HG03103 (cell line): ENCODE measurements around the gene EGLN3.
"Not testable (repeated sequence)": the region's sequence is repeated elsewhere in the genome, so short reads cannot be mapped to it uniquely, and the experiment has no call there.

ENCODE experiments used
- ATAC-seq: cut with Tn5 transposase; IDR thresholded peaks from one replicate; pipeline ENCODE4 v1.9.1; 2021; ENCODE audit warnings: low read depth; ENCODE audit not compliant: unreplicated experiment

Gene EGLN3

GRCh38 chr14:33940561-33941011, 10.3 kb downstream of the EGLN3 start:
- no peak for ATAC-seq

- no peak for ATAC-seq
These were observed 12.5 kb downstream of the EGLN3 start for GRCh38 chr14:33938131-33938949.

GRCh38 chr14:33936391-33936790, 14.5 kb downstream of the EGLN3 start:
- ATAC-seq: no peak

- ATAC-seq: no peak
These were observed 15.9 kb downstream of the EGLN3 start for GRCh38 chr14:33934938-33935337.

- no peak for ATAC-seq
These were observed 16.7 kb downstream of the EGLN3 start for GRCh38 chr14:33934043-33934750.

- no peak for ATAC-seq
These were observed 17.4 kb downstream of the EGLN3 start for GRCh38 chr14:33933386-33933933.

GRCh38 chr14:33932576-33933345, 18.1 kb downstream of the EGLN3 start:
- no peak for ATAC-seq

GRCh38 chr14:33932033-33932432, 18.8 kb downstream of the EGLN3 start:
- ATAC-seq: no peak

GRCh38 chr14:33931461-33931860, 19.4 kb downstream of the EGLN3 start:
- ATAC-seq: no peak

- ATAC-seq: no peak
These were observed 20.4 kb downstream of the EGLN3 start for GRCh38 chr14:33930439-33930838.

GRCh38 chr14:33929799-33930408, 21.0 kb downstream of the EGLN3 start:
- no peak for ATAC-seq

GRCh38 chr14:33928895-33929294, 22.0 kb downstream of the EGLN3 start:
- no peak for ATAC-seq

GRCh38 chr14:33927944-33928343, 22.9 kb downstream of the EGLN3 start:
- no peak for ATAC-seq

GRCh38 chr14:33926967-33927366, 23.9 kb downstream of the EGLN3 start:
- not testable (repeated sequence) for ATAC-seq

GRCh38 chr14:33925946-33926345, 24.9 kb downstream of the EGLN3 start:
- ATAC-seq: no peak

- no peak for ATAC-seq
These were observed 25.6 kb downstream of the EGLN3 start for GRCh38 chr14:33925235-33925634.

GRCh38 chr14:33924566-33925100, 26.2 kb downstream of the EGLN3 start:
- ATAC-seq: no peak

- ATAC-seq: no peak
These were observed 28.7 kb downstream of the EGLN3 start for GRCh38 chr14:33922125-33922524.

- no peak for ATAC-seq
These were observed 32.6 kb downstream of the EGLN3 start for GRCh38 chr14:33918256-33918655.

GRCh38 chr14:33917661-33918060, 33.2 kb downstream of the EGLN3 start:
- no peak for ATAC-seq
